PFSK-1 (cell line): ENCODE results near the gene ELL2.

Experiments
- POLR2AphosphoS5 ChIP-seq: IDR thresholded peaks from 2 replicates; pipeline ENCODE4 v1.6.1; 2012; ENCODE audit warnings: low read depth, mild to moderate bottlenecking, control low read depth, low read length, moderate library complexity
- TAF1 ChIP-seq: IDR thresholded peaks from 2 replicates; pipeline ENCODE4 v1.6.1; 2012; ENCODE audit warnings: low read length, control low read depth, borderline replicate concordance; ENCODE audit not compliant: insufficient read depth

GRCh38 chr5:95892784-95893354, 68.8 kb downstream of the ELL2 start:
- TF ChIP-seq POLR2AphosphoS5 (no peak), TAF1 (no peak)
